Posterior cingulate gyrus (tissue), 11 donors: ENCODE measurements around the gene SLC41A1.

Experiments used
- DNase-seq, 10 donors: peaks; one replicate each; pipeline versions ENCODE4 v3.0.0 to v3.0.0-alpha.2; 2020 to 2021; ENCODE audit warnings: mixed read lengths in 3 of 10
- intact Hi-C: fragments of 100-400 bp; cut with DNase I; formaldehyde crosslinking; loops from one replicate; pipeline ENCODE4 v1.15.1; 2023

SLC41A1 gene

GRCh38 chr1:205766038-205766437 is 47.0 kb downstream of the SLC41A1 start:
- intact Hi-C loops = no loop called here
- no peak for DNase-seq

GRCh38 chr1:205764578-205764977 is 48.4 kb downstream of the SLC41A1 start:
- intact Hi-C loops = no loop called here
- no peak for DNase-seq

GRCh38 chr1:205763980-205764379 is 49.0 kb downstream of the SLC41A1 start:
- no peak for DNase-seq
- intact Hi-C loops = no loop called here

- intact Hi-C loops = no loop called here
- DNase-seq = no peak
Observed at GRCh38 chr1:205760606-205761005, 52.4 kb downstream of the SLC41A1 start.

- intact Hi-C loops = no loop called here
- DNase-seq = no peak
Observed at GRCh38 chr1:205756552-205756951, 56.4 kb downstream of the SLC41A1 start.

GRCh38 chr1:205754857-205755256 is 58.1 kb downstream of the SLC41A1 start:
- intact Hi-C loops = no loop called here
- DNase-seq = no peak

GRCh38 chr1:205751036-205751651 is 61.9 kb downstream of the SLC41A1 start:
- intact Hi-C loops = no loop called here
- DNase-seq = no peak

GRCh38 chr1:205750138-205751035 is 62.6 kb downstream of the SLC41A1 start, which contains the start of gene NUCKS1:
Gene NUCKS1, minus strand, starts transcription at chr1:205750182. Its CDS starts 209 bp downstream, at chr1:205749973.
- peak; percentile 95 to 100 (median 98) for DNase-seq
- intact Hi-C loops = no loop called here

- intact Hi-C loops = no loop called here
- peak; percentile 84 to 99 (median 90) for DNase-seq
Observed at GRCh38 chr1:205749234-205750137, 63.5 kb downstream of the SLC41A1 start.

- intact Hi-C loops = no loop called here
- peak in 3 of 10 donors; percentile 38 to 84 (median 69) for DNase-seq
Observed at GRCh38 chr1:205748403-205749233, 64.4 kb downstream of the SLC41A1 start.

- intact Hi-C loops = loop anchor here (2.0 kb wide), 1 partner anchor 20 kb away; no protein-coding TSS in a partner anchor
- no peak for DNase-seq
Observed at GRCh38 chr1:205746757-205747412, 66.1 kb downstream of the SLC41A1 start.

- intact Hi-C loops = no loop called here
- DNase-seq = no peak
Observed at GRCh38 chr1:205744403-205744802, 68.6 kb downstream of the SLC41A1 start.

- intact Hi-C loops = no loop called here
- DNase-seq = no peak
Observed at GRCh38 chr1:205743977-205744376, 69.0 kb downstream of the SLC41A1 start.

- no peak for DNase-seq
- intact Hi-C loops = no loop called here
Observed at GRCh38 chr1:205741681-205742080, 71.3 kb downstream of the SLC41A1 start.

- no peak for DNase-seq
Observed at GRCh38 chr1:205739348-205740160, 73.4 kb downstream of the SLC41A1 start.

More at GRCh38 chr1:205739348-205740160, 73.4 kb downstream of the SLC41A1 start:
- intact Hi-C loops = no loop called here
